ENCODE results near the gene OGDHL. TPM values are rescaled to one million over a fixed set of nuclear protein-coding genes. Genes with fewer than 3 reads are reported as not detected.

The OGDHL gene
- total RNA-seq, 1 donor from 2014 or later = 0.45 TPM

- H3K4me3 Mint-ChIP-seq (ENCODE audit: unreplicated experiment) = no peak overlapping the region
- no peaks in the 10 kb centered on the region for H3K9me3 Mint-ChIP-seq (ENCODE audit: low read depth)
- no peaks in the 10 kb centered on the region for H3K36me3 Mint-ChIP-seq (ENCODE audit: low read depth)
- no peak for DNase-seq (ENCODE audit: low spot score)
- no peaks in the 10 kb centered on the region for H3K4me1 Mint-ChIP-seq (ENCODE audit: low read depth)
- TF ChIP-seq CTCF (IDR thresholded peaks at IDR 0.05) = no peak
- H3K27ac Mint-ChIP-seq (ENCODE audit: unreplicated experiment) = no peak overlapping the region
- H3K27me3 Mint-ChIP-seq (ENCODE audit: low read depth) = peaks cover 11% of the 10 kb centered on the region
Measured at GRCh38 chr10:49750546-49750945, 11.6 kb downstream of the OGDHL start.

- H3K27ac Mint-ChIP-seq (ENCODE audit: unreplicated experiment) = no peak overlapping the region
- H3K36me3 Mint-ChIP-seq (ENCODE audit: low read depth) = no peaks in the 10 kb centered on the region
- H3K27me3 Mint-ChIP-seq (ENCODE audit: low read depth) = peaks cover 12% of the 10 kb centered on the region
- H3K9me3 Mint-ChIP-seq (ENCODE audit: low read depth) = no peaks in the 10 kb centered on the region
- no peak for TF ChIP-seq CTCF (IDR thresholded peaks at IDR 0.05)
- H3K4me1 Mint-ChIP-seq (ENCODE audit: low read depth) = no peaks in the 10 kb centered on the region
- H3K4me3 Mint-ChIP-seq (ENCODE audit: unreplicated experiment) = no peak overlapping the region
- no peak for DNase-seq (ENCODE audit: low spot score)
Measured at GRCh38 chr10:49749556-49750491, 12.3 kb downstream of the OGDHL start.

GRCh38 chr10:49749144-49749543 is 13.0 kb downstream of the OGDHL start:
- H3K27ac Mint-ChIP-seq (ENCODE audit: unreplicated experiment) = no peak overlapping the region

GRCh38 chr10:49748006-49748405 is 14.1 kb downstream of the OGDHL start:
- H3K36me3 Mint-ChIP-seq (ENCODE audit: low read depth) = no peaks in the 10 kb centered on the region
- H3K4me1 Mint-ChIP-seq (ENCODE audit: low read depth) = no peaks in the 10 kb centered on the region
- peaks cover 10% of the 10 kb centered on the region for H3K27me3 Mint-ChIP-seq (ENCODE audit: low read depth)
- no peak overlapping the region for H3K27ac Mint-ChIP-seq (ENCODE audit: unreplicated experiment)
- H3K4me3 Mint-ChIP-seq (ENCODE audit: unreplicated experiment) = no peak overlapping the region
- DNase-seq (ENCODE audit: low spot score) = no peak
- no peaks in the 10 kb centered on the region for H3K9me3 Mint-ChIP-seq (ENCODE audit: low read depth)
- no peak for TF ChIP-seq CTCF (IDR thresholded peaks at IDR 0.05)

More at GRCh38 chr10:49749144-49749543, 13.0 kb downstream of the OGDHL start:
- DNase-seq (ENCODE audit: low spot score) = no peak
- Mint-ChIP-seq H3K4me3 (ENCODE audit: unreplicated experiment) (no peak overlapping the region), H3K4me1 (ENCODE audit: low read depth) (no peaks in the 10 kb centered on the region), H3K36me3 (ENCODE audit: low read depth) (no peaks in the 10 kb centered on the region), H3K27me3 (ENCODE audit: low read depth) (peaks cover 10% of the 10 kb centered on the region), H3K9me3 (ENCODE audit: low read depth) (no peaks in the 10 kb centered on the region)
- no peak for TF ChIP-seq CTCF (IDR thresholded peaks at IDR 0.05)

GRCh38 chr10:49747303-49747646 is 14.8 kb downstream of the OGDHL start:
- no peak overlapping the region for H3K27ac Mint-ChIP-seq (ENCODE audit: unreplicated experiment)
- no peak for DNase-seq (ENCODE audit: low spot score)
- TF ChIP-seq CTCF (IDR thresholded peaks at IDR 0.05) = no peak
- no peaks in the 10 kb centered on the region for H3K9me3 Mint-ChIP-seq (ENCODE audit: low read depth)
- no peaks in the 10 kb centered on the region for H3K36me3 Mint-ChIP-seq (ENCODE audit: low read depth)
- H3K4me3 Mint-ChIP-seq (ENCODE audit: unreplicated experiment) = no peak overlapping the region
- no peaks in the 10 kb centered on the region for H3K4me1 Mint-ChIP-seq (ENCODE audit: low read depth)
- H3K27me3 Mint-ChIP-seq (ENCODE audit: low read depth) = peaks cover 10% of the 10 kb centered on the region
